PC-3 (cell line): Measurements from ENCODE around the gene ERFL.

Source experiments
- EZH2 ChIP-seq: fragments of 300-600 bp; sonication (generic); IDR thresholded peaks from one replicate; pipeline ENCODE4 v1.6.1; 2017; ENCODE audit warnings: antibody characterized with exemption, mild to moderate bottlenecking, low read length; ENCODE audit not compliant: unreplicated experiment
- EZH2phosphoT487 ChIP-seq: fragments of 300-600 bp; sonication (generic); IDR thresholded peaks from 2 replicates; pipeline ENCODE4 v1.6.1; 2018; ENCODE audit warnings: mild to moderate bottlenecking, antibody characterized with exemption, low read length, borderline replicate concordance
- TF ChIP-seq, protein P1 (sequence below): fragments of 300-600 bp; sonication (generic); conservative IDR thresholded peaks from 2 replicates; pipeline ENCODE4 v1.5.1; 2017; ENCODE audit warnings: antibody characterized with exemption, low read depth, mild to moderate bottlenecking, low read length

DNA sequence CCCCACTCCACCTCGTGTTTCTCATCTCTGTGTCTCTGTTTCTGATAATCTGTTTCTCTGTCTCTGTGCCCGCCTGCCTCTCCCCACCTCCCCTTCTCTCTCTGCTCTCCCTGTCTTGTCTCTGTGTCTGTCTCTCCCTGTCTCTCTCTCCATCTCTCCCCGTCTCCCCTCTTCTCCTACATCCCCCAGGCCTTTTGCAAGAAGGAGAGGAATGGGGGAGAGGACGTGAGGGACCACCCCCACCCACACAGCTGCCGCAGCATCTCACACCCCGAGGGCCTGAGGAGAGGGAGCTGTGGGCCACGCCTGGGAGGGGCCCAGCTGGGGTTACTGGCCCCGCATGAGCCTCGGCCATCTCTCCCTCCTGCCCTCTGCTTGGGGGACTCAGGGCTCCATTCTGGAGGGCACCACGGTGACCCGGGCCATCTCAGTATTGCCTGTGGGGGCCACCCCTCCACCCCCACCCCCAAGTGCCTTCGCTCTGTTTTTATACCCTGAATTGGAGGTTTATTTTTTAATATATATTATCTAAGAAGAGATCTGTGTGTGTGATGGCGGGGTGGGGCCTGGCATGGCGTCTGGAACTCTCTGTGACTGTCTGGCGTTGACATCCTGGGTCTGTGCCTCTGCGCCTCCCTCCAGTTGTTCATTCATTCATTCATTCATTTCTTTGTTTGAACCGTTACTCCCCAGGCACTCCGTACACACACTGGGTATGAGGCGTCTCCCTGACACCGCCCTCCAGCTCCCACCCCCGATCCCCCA lies 21.2 kb downstream of the ERFL start:
- TF ChIP-seq, protein P1, sequence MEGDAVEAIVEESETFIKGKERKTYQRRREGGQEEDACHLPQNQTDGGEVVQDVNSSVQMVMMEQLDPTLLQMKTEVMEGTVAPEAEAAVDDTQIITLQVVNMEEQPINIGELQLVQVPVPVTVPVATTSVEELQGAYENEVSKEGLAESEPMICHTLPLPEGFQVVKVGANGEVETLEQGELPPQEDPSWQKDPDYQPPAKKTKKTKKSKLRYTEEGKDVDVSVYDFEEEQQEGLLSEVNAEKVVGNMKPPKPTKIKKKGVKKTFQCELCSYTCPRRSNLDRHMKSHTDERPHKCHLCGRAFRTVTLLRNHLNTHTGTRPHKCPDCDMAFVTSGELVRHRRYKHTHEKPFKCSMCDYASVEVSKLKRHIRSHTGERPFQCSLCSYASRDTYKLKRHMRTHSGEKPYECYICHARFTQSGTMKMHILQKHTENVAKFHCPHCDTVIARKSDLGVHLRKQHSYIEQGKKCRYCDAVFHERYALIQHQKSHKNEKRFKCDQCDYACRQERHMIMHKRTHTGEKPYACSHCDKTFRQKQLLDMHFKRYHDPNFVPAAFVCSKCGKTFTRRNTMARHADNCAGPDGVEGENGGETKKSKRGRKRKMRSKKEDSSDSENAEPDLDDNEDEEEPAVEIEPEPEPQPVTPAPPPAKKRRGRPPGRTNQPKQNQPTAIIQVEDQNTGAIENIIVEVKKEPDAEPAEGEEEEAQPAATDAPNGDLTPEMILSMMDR = no peak
- TF ChIP-seq EZH2 (no peak), EZH2phosphoT487 (no peak)
